GM12875 (cell line): ENCODE measurements around the gene SNX20.

ENCODE experiments used
- H3K4me3 ChIP-seq: one replicate; pipeline ENCODE4 v1.5.1; 2011; ENCODE audit warnings: low read depth, low read length, control low read depth
- TF ChIP-seq, protein P1 (sequence below): IDR thresholded peaks from 2 replicates; pipeline ENCODE4 v1.5.1; 2011; ENCODE audit warnings: low read depth, mild to moderate bottlenecking, control low read depth, inconsistent platforms, low read length, moderate library complexity, borderline replicate concordance; ENCODE audit not compliant: insufficient read depth

Gene SNX20

GRCh38 chr16:50628156-50628802, 52.8 kb downstream of the SNX20 start:
- TF ChIP-seq, protein P1, sequence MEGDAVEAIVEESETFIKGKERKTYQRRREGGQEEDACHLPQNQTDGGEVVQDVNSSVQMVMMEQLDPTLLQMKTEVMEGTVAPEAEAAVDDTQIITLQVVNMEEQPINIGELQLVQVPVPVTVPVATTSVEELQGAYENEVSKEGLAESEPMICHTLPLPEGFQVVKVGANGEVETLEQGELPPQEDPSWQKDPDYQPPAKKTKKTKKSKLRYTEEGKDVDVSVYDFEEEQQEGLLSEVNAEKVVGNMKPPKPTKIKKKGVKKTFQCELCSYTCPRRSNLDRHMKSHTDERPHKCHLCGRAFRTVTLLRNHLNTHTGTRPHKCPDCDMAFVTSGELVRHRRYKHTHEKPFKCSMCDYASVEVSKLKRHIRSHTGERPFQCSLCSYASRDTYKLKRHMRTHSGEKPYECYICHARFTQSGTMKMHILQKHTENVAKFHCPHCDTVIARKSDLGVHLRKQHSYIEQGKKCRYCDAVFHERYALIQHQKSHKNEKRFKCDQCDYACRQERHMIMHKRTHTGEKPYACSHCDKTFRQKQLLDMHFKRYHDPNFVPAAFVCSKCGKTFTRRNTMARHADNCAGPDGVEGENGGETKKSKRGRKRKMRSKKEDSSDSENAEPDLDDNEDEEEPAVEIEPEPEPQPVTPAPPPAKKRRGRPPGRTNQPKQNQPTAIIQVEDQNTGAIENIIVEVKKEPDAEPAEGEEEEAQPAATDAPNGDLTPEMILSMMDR, result no peak

GRCh38 chr16:50627419-50627818, 53.7 kb downstream of the SNX20 start:
- TF ChIP-seq, protein P1, result peak; percentile 33; the same call in 1 of the 2 replicates
- no peak overlapping the region for H3K4me3 ChIP-seq

More at GRCh38 chr16:50628156-50628802, 52.8 kb downstream of the SNX20 start:
- no peak overlapping the region for H3K4me3 ChIP-seq

DNA sequence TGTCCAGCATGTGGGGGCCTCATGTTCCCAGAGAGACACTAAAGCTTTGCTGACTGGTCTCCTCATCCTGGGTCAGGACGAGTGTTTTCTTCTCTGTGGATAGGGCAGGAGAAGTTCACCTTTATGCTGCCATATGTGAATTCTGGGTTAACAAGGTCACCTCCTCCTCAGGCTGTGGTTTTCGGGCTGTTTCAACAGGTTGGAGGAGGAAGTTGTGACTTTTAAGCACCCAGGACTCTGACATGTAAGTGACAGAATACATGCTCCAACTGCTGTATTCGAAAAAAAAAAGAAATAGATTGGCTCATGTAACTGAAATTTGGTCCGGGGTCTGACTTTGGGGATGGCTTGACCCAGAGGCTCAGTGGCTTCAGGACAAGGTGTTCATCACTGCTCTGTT, 54.2 kb downstream of the SNX20 start:
- H3K4me3 ChIP-seq, result no peak overlapping the region
- TF ChIP-seq, protein P1, result no peak

DNA sequence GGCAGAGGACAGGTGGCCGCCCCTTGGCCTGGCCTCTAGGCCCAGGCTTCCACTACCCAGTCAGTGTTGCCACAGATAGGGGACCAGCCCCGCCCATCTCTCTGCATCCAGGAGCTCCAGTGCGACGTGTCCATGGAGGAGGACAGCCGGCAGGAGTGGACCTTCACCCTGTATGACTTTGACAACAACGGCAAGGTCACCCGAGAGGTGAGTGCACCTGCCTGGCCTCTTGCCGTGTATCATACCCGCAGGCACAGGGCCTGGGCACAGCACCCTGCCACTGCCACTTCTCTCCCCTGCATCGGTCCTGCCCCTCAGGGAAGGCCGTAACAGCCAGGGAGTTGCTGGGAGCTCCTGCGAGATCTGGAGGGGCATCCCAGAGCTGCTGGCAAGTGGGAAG, 55.7 kb downstream of the SNX20 start:
- no peak overlapping the region for H3K4me3 ChIP-seq
- TF ChIP-seq, protein P1, result no peak

GRCh38 chr16:50624449-50624970, 56.6 kb downstream of the SNX20 start:
- H3K4me3 ChIP-seq, result no peak overlapping the region
- TF ChIP-seq, protein P1, result no peak

GRCh38 chr16:50622643-50623369, 58.3 kb downstream of the SNX20 start:
- TF ChIP-seq, protein P1, result no peak
- no peak overlapping the region for H3K4me3 ChIP-seq
